Osteoblast (primary cell): ENCODE data around the gene PRR16. TPM values are rescaled to one million over a fixed set of nuclear protein-coding genes. Genes with fewer than 3 reads are reported as not detected.

Source experiments
- DNase-seq: peaks from one replicate; pipeline ENCODE4 v3.0.0; 2011; ENCODE audit warnings: low spot score, mixed read lengths; ENCODE audit not compliant: insufficient read length; ENCODE audit errors: missing footprints
- H2AFZ ChIP-seq: 2 replicates; pipeline ENCODE4 v1.6.0; 2011; ENCODE audit warnings: mild to moderate bottlenecking, low read length
- H3K27ac ChIP-seq: 2 replicates; pipeline ENCODE4 v1.5.1; 2011; ENCODE audit warnings: mild to moderate bottlenecking, low read depth, low read length, moderate library complexity
- H3K27me3 ChIP-seq: 2 replicates; pipeline ENCODE4 v1.6.0; 2012; ENCODE audit warnings: mild to moderate bottlenecking, control low read depth, inconsistent platforms, low read length, moderate library complexity; ENCODE audit not compliant: insufficient read depth
- H3K36me3 ChIP-seq: 2 replicates; pipeline ENCODE4 v1.5.1; 2011; ENCODE audit warnings: mild to moderate bottlenecking, low read length, control low read depth, moderate library complexity; ENCODE audit not compliant: insufficient read depth
- H3K4me1 ChIP-seq: 2 replicates; pipeline ENCODE4 v1.5.1; 2011; ENCODE audit warnings: mild to moderate bottlenecking, low read length, control low read depth, moderate library complexity; ENCODE audit not compliant: insufficient read depth
- H3K4me2 ChIP-seq: 2 replicates; pipeline ENCODE4 v1.6.0; 2011; ENCODE audit warnings: mild to moderate bottlenecking, low read length; ENCODE audit not compliant: insufficient read depth
- H3K4me3 ChIP-seq: fragments of 200-600 bp; sonication (generic); 3 replicates; pipeline ENCODE4 v1.5.1; 2012; ENCODE audit warnings: mild to moderate bottlenecking, low read length, inconsistent platforms; ENCODE audit not compliant: insufficient read depth
- H3K79me2 ChIP-seq: 2 replicates; pipeline ENCODE4 v1.6.0; 2012; ENCODE audit warnings: mild to moderate bottlenecking, low read length, control low read depth, inconsistent platforms; ENCODE audit not compliant: insufficient read depth
- H3K9me3 ChIP-seq: 2 replicates; pipeline ENCODE4 v1.5.1; 2011; ENCODE audit warnings: low read depth, low read length, control low read depth
- H4K20me1 ChIP-seq: 2 replicates; pipeline ENCODE4 v1.6.0; 2012; ENCODE audit warnings: mild to moderate bottlenecking, low read length, control low read depth; ENCODE audit not compliant: insufficient read depth
- CTCF ChIP-seq: IDR thresholded peaks from 2 replicates; pipeline ENCODE4 v1.5.1; 2011; ENCODE audit warnings: mild to moderate bottlenecking, low read depth, low read length, moderate library complexity; ENCODE audit errors: extremely low read depth
- total RNA-seq: library from RNA; depleted of rRNA; stranded (reverse); fragments of >200 nt; gene quantifications from 2 replicates; pipeline ENCODE4 v1.2.3, GENCODE V29; 2012

The PRR16 gene
- total RNA-seq, 1 donor, result 30.4 TPM

- TF ChIP-seq CTCF, result no peak
- DNase-seq, result no peak
- H3K36me3 ChIP-seq, result no peaks in the 10 kb centered on the region
- H4K20me1 ChIP-seq, result no peaks in the 10 kb centered on the region
- no peak overlapping the region for H3K4me2 ChIP-seq
- H3K27me3 ChIP-seq, result no peaks in the 10 kb centered on the region
- H3K4me1 ChIP-seq, result peaks cover 37% of the 10 kb centered on the region
- no peak overlapping the region for H3K4me3 ChIP-seq
- no peak overlapping the region for H2AFZ ChIP-seq
- no peaks in the 10 kb centered on the region for H3K9me3 ChIP-seq
- no peaks in the 10 kb centered on the region for H3K79me2 ChIP-seq
- no peak overlapping the region for H3K27ac ChIP-seq
These were observed 16.3 kb upstream of the PRR16 start for GRCh38 chr5:120447706-120448239.

DNA sequence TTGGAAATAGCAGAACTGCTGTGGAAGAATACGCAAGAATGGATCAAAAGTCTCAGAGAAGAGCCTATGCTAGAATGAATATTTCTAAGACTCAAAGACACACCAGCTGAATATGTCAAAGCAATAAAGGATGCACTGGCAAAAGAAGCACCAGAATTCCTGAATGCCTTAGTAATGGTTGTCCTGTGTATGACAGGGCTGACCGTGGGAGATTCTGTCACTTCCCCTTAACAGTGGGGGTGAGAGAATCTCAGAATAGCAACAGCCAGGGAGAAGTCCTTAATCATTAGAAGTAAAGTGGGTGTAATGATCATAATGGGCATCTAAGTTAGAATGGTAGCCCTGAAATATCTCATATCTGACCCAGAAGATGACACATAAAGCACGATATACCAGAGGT is 14.6 kb upstream of the PRR16 start:
- H3K27ac ChIP-seq, result no peak overlapping the region
- no peak overlapping the region for H3K4me2 ChIP-seq
- TF ChIP-seq CTCF, result no peak
- no peak overlapping the region for H3K4me3 ChIP-seq
- no peaks in the 10 kb centered on the region for H3K36me3 ChIP-seq
- peaks cover 43% of the 10 kb centered on the region for H3K4me1 ChIP-seq
- no peaks in the 10 kb centered on the region for H3K9me3 ChIP-seq
- H4K20me1 ChIP-seq, result no peaks in the 10 kb centered on the region
- H3K27me3 ChIP-seq, result no peaks in the 10 kb centered on the region
- peak; percentile 83 for DNase-seq
- H3K79me2 ChIP-seq, result no peaks in the 10 kb centered on the region
- H2AFZ ChIP-seq, result no peak overlapping the region

- DNase-seq, result no peak
- Histone ChIP-seq H3K4me1 (peaks cover 40% of the 10 kb centered on the region), H3K9me3 (no peaks in the 10 kb centered on the region), H3K27ac (no peak overlapping the region), H3K36me3 (no peaks in the 10 kb centered on the region), H3K4me2 (no peak overlapping the region), H4K20me1 (no peaks in the 10 kb centered on the region), H2AFZ (no peak overlapping the region), H3K79me2 (no peaks in the 10 kb centered on the region), H3K4me3 (no peak overlapping the region), H3K27me3 (no peaks in the 10 kb centered on the region)
- no peak for TF ChIP-seq CTCF
These were observed 13.2 kb upstream of the PRR16 start for GRCh38 chr5:120450910-120451309.

DNA sequence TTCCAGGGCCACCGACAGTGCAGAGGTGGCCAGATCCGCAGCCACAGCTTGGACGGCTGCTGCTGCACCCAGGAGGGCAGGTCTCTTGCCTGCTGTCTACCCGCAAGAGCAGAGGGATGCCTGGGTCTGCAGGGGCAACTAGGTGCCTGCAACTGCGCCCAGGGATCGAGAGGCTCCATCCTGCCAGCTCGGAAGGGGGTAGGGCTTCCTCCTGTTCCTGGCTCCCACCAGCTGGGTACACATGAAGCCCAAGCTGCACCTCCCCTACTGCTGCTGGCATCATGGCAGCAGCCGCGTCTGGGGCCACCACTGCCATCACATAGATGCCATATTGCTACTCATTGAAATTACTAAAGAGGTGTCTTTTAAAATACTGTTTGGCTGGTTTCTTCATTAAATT is 12.7 kb upstream of the PRR16 start:
- Histone ChIP-seq H4K20me1 (no peaks in the 10 kb centered on the region), H3K4me3 (no peak overlapping the region), H3K4me2 (no peak overlapping the region), H3K4me1 (peaks cover 35% of the 10 kb centered on the region), H3K79me2 (no peaks in the 10 kb centered on the region), H2AFZ (no peak overlapping the region), H3K27me3 (no peaks in the 10 kb centered on the region), H3K27ac (no peak overlapping the region), H3K36me3 (no peaks in the 10 kb centered on the region), H3K9me3 (no peaks in the 10 kb centered on the region)
- no peak for TF ChIP-seq CTCF
- no peak for DNase-seq
